Muscle layer of colon (tissue), 2 donors: ENCODE measurements around the gene VRK3.

ENCODE experiments used
- H3K27ac ChIP-seq: one replicate; pipeline ENCODE4 v1.7.0; 2013; ENCODE audit warnings: low read depth, mild to moderate bottlenecking, low read length, moderate library complexity
- H3K27me3 ChIP-seq, 2 donors: one replicate each; pipeline ENCODE4 v1.7.0; 2013; ENCODE audit warnings: low read length in 2 of 2, mild to moderate bottlenecking in 2 of 2; ENCODE audit not compliant: insufficient read depth in 2 of 2, control insufficient read depth in 1 of 2
- H3K36me3 ChIP-seq: one replicate; pipeline ENCODE4 v1.7.0; 2013; ENCODE audit warnings: mild to moderate bottlenecking, low read length; ENCODE audit not compliant: insufficient read depth
- H3K4me1 ChIP-seq: one replicate; pipeline ENCODE4 v1.7.0; 2013; ENCODE audit warnings: mild to moderate bottlenecking, low read length; ENCODE audit not compliant: insufficient read depth
- H3K4me3 ChIP-seq, 2 donors: one replicate each; pipeline ENCODE4 v1.7.0; 2013; ENCODE audit warnings: low read length in 2 of 2, low read depth in 1 of 2, mild to moderate bottlenecking in 1 of 2, moderate library complexity in 1 of 2
- H3K9ac ChIP-seq: one replicate; pipeline ENCODE4 v1.7.0; 2013; ENCODE audit warnings: low read length
- H3K9me3 ChIP-seq: one replicate; pipeline ENCODE4 v1.7.0; 2013; ENCODE audit warnings: mild to moderate bottlenecking, low read length
- donor health status: abdominal sarcoma.
- donor health status: Adenocarcinoma of cecum.

VRK3 gene

DNA sequence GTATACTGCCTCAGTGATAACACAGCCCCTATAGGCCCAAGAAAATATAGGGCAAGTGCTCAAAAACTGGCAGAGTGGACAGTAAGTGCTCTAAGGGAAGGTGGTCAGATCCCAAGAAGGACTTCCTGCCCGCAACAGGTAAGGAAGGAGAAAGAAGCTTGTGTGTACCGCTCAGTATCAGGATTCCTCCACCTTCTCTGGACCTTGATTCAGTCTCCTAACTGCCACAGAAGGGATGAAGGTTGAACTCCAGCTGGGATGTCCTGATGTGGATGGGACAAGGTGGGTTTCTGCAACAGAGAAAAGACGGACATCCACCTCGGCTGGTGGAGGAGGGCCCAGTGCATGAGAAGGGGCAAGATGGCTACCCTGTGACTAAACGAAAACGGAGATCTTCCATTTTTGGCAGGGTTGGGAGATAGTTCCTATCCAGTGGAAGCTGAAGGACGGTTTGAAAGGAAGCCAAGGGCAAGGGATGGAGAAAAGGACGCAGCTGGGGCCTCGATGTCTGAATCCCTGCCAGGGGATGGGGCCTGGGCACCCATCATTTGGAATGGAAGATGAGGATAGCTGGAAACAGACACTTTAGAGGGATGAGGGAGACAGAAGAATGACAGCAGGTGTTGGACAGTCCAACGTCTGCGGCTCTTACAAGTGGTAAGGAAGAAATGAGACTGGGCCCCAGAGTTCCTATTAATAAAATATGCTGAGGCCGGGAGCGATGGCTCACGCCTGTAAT is 97.5 kb downstream of the VRK3 start:
- Histone ChIP-seq H3K36me3 (peaks cover 39% of the 10 kb centered on the region), H3K4me1 (peaks cover 14% of the 10 kb centered on the region), H3K4me3 (no peak overlapping the region), H3K9ac (peak overlapping the region; percentile 4), H3K27me3 (no peaks in the 10 kb centered on the region), H3K9me3 (no peaks in the 10 kb centered on the region), H3K27ac (no peak overlapping the region)

DNA sequence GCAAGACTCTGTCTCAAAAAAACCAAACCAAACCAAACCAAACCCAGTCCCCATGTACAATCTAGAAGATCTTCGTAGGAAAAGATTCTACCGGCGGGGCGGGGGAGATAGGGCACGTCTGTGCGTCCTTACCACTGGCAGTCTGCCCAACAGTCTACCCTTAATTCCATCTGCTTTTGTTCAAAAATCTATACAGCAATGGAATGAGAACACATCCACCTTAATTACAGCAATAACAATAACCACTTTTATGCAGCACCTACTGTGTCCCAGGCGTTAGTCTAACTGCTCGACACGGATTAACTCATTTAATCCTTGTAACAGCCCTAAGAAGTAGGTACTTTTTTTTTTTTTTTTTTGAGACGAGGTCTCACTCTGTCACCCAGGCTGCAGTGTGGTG is 98.7 kb downstream of the VRK3 start:
- H3K4me1 ChIP-seq, result peaks cover 14% of the 10 kb centered on the region
- peaks cover 45% of the 10 kb centered on the region for H3K36me3 ChIP-seq
- no peak overlapping the region for H3K4me3 ChIP-seq
- no peak overlapping the region for H3K9ac ChIP-seq
- H3K9me3 ChIP-seq, result no peaks in the 10 kb centered on the region
- no peaks in the 10 kb centered on the region for H3K27me3 ChIP-seq
- H3K27ac ChIP-seq, result no peak overlapping the region
